ENCODE data around the gene GSX1.
"Not testable (repeated sequence)": the region's sequence is repeated elsewhere in the genome, so short reads cannot be mapped to it uniquely, and the experiment has no call there.

The GSX1 gene

DNA sequence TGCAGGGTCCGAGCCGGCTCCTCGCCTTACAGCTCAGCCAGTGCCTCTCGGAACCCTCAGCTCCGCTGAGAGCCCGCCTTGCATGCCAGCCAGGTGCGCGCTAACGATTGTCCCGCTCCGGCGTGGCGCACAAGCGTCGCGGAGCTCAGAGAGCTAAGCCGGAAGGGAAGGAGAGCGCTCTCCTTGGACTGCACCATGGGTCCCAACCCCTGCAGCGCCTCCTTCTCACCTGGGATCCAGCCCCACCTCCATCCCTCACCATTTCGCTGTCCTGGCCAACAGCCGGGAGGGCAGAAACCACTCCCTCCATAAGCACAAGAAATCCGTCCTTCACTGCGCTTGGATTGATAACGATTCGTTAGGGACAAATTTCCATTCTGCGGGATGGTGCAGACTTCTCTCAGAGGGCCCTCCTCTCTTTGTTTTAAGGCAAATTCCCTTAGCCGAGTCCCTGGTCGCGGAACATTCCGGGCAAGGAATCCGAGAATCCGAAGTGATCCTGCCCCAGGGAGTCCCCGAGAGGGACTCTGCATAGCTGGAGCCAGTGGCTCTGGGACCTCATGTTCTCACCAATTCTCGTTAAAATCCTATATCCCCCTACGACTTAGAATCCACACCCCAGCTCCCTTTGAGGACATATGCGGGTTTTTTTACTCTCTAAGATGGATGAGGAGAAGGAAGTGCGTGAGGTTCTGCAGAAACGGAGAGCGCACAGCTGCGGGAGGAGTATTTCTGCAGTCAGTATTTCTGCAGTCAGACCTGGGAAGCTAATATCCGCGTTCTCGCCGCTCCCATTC is 2.8 kb downstream of the GSX1 start:
- DNase-seq, result no peak

DNA sequence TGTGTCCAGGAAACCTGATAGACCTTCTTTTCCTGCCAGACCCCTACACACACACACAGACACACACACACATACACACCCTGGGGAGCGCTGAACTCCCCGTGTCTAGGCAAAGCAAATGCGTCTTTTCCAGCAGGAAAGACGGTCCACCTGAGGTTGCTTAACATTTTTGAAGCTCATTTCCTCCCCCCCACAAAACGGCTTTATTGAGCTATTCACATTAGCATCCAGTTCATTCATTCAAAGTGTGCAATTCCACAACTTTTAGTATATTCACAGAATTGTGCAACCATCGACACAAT is 3.4 kb downstream of the GSX1 start:
- DNase-seq, result no peak

- DNase-seq, result no peak
These were observed 4.4 kb downstream of the GSX1 start for GRCh38 chr13:27796544-27797227.

GRCh38 chr13:27797228-27797624 is 4.9 kb downstream of the GSX1 start:
- no peak for DNase-seq

DNA sequence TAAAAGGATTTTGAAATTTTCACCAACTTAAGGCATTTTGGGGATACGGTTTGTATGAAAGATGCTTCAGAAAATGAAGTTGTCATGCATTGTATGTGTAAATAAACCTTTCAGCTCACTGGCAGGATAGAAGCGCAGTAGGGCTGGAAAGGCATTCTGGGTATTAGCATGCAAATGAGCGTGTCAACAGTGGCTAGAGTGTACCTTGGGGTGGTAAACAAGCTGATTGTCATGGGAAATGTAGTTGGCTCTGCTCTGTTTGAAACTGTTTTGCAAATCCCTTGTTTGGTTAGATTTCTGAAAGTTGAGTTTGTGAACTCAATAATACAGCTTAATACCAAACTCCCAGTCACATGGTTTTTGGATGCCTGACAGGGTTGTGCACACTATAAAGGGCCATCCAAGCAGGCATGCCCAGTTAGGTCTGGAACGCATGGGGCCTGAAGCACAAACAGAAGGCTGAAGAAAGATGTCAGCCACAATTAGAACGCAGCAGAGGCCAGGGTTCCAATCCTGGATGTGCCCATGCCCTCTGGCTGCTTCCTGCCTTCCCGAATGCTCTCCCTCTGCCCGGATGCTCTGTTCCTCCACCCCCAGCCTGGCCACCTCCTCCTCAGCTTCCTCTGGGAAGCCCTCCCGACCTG is 14.6 kb downstream of the GSX1 start:
- DNase-seq, result no peak

DNA sequence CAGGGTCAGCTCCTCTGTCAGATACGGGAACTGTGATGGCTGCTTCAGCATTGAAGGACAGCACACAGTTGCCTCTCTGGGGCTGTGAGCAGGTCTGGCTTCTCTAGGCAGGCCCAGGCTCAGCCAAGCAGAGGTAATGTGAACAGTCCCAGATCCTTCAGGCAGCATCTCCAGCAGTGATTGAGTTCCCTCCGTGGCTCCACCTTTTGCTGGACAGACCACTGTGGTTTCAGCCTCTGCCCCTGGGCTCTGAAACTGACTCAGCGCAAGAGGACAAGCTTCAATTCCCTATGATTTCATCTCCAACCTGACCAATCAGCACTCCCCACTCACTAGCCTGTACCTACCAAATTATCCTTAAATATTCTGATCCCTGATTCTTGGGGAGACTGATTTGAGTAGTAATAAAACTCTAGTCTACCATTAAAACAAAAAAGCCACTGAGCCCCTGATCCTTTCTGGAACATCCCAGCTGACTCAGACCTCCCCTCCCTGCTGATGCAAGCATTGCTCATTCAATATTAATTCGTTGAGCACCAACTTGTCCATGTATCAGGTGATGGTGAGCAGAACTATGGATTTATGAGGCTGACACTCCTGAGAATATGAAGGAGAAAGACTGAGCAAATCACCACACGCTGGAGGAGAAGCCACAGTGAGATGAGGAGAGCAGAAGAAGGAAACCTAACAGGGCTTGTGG is 16.7 kb downstream of the GSX1 start:
- DNase-seq, result no peak

DNA sequence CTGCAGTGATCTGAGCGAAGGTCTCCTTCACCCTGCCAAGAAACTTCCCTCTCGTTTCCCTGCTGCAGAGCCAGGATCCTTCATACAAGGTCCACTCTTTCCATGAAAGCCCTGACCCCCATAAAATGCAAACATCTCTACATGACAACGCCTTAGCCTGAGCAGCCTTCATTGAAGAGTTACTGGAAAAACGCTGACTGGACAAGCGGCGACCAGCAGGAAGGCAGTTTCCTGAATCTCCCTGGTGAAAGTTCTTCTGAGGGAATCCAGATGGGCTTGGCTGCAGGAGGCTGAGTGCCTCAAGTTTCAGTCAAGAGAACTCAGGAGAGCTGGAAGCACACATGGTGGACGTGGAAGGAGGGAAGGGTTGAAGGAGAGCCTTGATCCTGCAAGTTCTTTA is 17.7 kb downstream of the GSX1 start:
- no peak for DNase-seq

DNA sequence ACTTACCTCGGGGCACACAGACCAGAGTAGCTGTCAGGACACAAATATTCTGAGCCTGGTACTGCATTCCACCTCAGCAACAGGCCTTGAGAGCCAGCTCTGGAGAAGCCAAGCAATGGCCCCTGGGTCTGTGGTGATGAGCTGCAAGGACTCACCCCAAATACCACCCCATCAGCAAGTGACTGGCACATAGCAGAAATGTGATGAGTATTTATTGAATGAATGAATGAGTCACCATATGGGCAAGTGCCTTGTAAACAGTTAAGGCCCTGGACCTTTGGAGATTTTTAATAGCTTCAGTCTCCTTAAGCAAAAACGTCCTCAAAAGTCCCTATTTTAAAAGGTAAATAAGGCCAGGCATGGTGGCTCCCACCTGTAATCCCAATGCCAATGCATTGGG is 18.2 kb downstream of the GSX1 start:
- no peak for DNase-seq

- no peak for DNase-seq
These were observed 21.5 kb downstream of the GSX1 start for GRCh38 chr13:27813826-27814225.

DNA sequence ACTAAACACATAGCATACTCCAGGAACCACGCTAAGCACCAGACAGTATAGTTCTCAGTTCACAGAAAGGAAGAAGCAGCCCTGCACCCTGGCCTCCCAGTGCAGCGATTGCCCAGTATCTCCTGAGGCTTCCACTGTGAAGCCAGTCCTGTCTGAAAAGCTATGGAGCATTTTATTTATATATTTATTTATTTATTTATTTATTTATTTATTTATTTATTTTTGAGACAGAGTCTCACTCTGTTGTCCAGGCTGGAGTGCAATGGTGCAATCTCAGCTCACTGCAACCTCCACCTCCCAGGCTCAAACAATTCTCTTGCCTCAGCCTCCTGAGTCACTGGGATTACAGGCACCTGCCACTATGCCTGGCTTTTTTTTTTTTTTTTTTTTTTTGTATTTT is 25.5 kb downstream of the GSX1 start:
- not testable (repeated sequence) for DNase-seq

GRCh38 chr13:27820524-27821482 is 28.5 kb downstream of the GSX1 start:
- DNase-seq, result no peak

- DNase-seq, result no peak
These were observed 29.3 kb downstream of the GSX1 start for GRCh38 chr13:27821566-27821965.

DNA sequence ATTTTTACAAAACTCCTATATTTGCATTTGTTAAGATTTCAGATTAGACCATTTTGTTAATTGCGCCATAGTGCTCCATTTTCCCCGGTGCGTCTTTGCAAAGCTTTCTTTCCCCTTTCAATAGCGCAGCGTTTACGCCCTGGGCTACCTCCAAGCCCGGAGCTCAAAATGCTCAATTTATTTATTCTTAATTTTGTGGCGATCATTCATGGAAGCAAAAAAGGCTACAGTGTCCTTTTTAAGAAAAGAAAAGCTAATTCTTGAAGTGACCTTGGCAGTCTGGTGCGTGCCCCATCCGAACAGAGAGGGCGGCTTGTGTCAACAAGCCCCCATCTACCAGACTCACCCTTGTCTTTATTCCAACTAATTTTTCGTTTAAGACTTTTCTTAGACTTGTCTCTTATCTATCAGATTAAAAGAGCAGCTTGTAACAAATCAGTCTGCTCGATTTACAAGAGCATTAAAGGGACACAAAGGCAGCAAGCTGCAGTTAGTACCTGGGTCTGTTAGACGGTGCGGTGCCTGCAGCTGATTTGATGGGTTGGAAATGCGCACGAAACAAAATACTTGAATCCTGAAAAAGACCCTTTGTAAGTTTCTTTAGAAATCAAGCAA is 30.1 kb downstream of the GSX1 start:
- no peak for DNase-seq

DNA sequence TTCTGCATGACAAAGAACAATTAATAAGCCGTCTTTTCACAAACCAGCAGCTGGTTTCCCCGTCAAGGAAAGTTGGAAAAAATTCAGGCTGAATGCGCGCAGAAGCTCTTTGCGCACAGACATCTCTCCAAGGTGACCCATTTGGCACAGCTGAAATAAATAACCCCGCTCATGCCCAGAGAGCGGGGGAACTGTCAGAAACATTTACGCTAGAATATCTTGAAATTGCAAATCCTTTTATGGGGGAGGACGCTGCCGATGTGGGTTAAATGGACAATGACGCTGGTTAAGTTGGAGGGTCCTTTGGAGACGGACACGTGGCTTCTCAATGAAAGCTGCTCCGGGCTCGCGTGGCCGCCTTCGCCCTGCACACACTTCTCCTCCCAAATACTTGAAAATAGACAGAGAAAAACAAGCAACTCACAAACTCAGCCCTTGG is 30.6 kb downstream of the GSX1 start:
- no peak for DNase-seq

- DNase-seq, result no peak
These were observed 31.8 kb downstream of the GSX1 start for GRCh38 chr13:27824121-27824520.

DNA sequence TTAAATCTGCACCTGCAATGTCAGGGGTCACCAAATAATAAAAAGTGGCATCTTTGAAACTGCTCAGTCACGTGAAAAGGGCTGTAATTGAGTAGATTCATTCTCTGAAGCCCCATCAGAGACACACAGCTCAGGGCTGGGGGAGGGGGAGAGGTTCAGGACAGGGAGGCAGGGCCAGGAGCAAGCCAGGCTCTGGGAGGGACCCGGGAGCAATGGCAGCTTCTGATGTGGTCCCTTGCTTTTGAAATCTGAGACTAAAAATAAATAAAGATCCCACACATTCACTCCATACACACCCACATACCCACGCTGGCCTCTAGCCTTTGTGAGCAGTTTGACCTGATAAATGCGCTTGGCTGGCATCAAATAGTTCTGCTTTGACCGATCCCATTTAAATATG is 32.8 kb downstream of the GSX1 start:
- no peak for DNase-seq

GRCh38 chr13:27826379-27827353 is 34.4 kb downstream of the GSX1 start:
- DNase-seq, result peak; percentile 71 to 80

- no peak for DNase-seq
These were observed 35.4 kb downstream of the GSX1 start for GRCh38 chr13:27827646-27828045.

- DNase-seq, result peak; percentile 40 to 73
These were observed 37.7 kb downstream of the GSX1 start for GRCh38 chr13:27830010-27830409.

DNA sequence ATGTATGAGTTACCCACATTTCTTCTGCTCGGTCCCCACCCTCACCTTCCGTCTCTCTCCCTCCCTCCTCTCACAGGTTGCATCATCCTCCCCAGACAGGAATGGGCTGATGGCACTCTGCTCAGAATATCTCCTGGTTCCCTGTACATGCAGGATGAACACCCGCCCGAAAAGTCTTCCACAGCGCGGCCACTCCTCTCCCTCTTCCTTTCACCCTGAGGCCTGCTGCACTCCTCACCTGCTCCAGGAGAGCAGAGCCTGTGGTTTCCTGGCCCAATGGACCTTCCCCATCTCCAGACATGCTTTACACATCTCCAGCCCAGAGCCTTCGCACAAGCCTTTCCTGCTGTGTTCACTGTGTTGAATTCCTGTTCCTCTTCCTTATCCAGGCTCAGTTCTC is 40.9 kb downstream of the GSX1 start:
- DNase-seq, result no peak

DNA sequence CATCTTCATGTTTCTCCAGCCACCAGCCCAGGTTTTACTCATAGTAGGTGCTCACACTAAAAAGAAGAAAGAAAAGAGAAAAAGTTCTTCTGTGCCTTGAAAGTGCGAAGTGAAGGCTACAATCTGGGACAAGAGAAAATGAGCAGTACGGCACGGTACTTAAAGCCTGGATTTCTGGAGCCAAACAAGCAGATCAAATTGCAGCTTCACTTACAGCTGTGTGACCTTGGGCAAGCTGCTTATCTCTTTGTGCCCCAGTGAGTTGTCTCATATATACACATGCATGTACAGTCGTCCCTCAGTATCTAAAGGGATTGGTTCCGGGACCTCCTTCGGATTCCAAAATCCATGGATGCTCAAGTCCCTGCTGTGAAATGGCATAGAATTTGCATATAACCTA is 41.8 kb downstream of the GSX1 start:
- DNase-seq, result no peak

Measured in SHP77 (cell line).